GM18858 (cell line): ENCODE data around the gene SIGLEC9.

Experiments
- ATAC-seq: cut with Tn5 transposase; IDR thresholded peaks from one replicate; pipeline ENCODE4 v1.9.1; 2021; ENCODE audit not compliant: unreplicated experiment

SIGLEC9 gene

GRCh38 chr19:51122112-51122981 is 2.4 kb upstream of the SIGLEC9 start:
- ATAC-seq, result no peak

GRCh38 chr19:51123381-51123800 is 1.3 kb upstream of the SIGLEC9 start:
- ATAC-seq, result no peak

GRCh38 chr19:51123802-51124201 is 904 bp upstream of the SIGLEC9 start:
- no peak for ATAC-seq

- no peak for ATAC-seq
Observed at GRCh38 chr19:51124216-51124615, 490 bp upstream of the SIGLEC9 start.

- ATAC-seq, result no peak
Observed at GRCh38 chr19:51125421-51126075, 842 bp downstream of the SIGLEC9 start.

- no peak for ATAC-seq
Observed at GRCh38 chr19:51127032-51127431, 2.3 kb downstream of the SIGLEC9 start.

- ATAC-seq, result no peak
Observed at GRCh38 chr19:51127755-51128154, 3.0 kb downstream of the SIGLEC9 start.

GRCh38 chr19:51128227-51128626 is 3.5 kb downstream of the SIGLEC9 start:
- no peak for ATAC-seq

GRCh38 chr19:51129716-51130115 is 5.0 kb downstream of the SIGLEC9 start:
- ATAC-seq, result no peak

GRCh38 chr19:51131780-51132680 is 7.3 kb downstream of the SIGLEC9 start:
- ATAC-seq, result no peak

GRCh38 chr19:51135004-51135403 is 10.3 kb downstream of the SIGLEC9 start:
- no peak for ATAC-seq

GRCh38 chr19:51135986-51136762 is 11.5 kb downstream of the SIGLEC9 start:
- ATAC-seq, result no peak

GRCh38 chr19:51136851-51137551 is 12.3 kb downstream of the SIGLEC9 start:
- ATAC-seq, result no peak

GRCh38 chr19:51137792-51138425 is 13.2 kb downstream of the SIGLEC9 start:
- ATAC-seq, result no peak

- no peak for ATAC-seq
Observed at GRCh38 chr19:51138549-51138979, 13.9 kb downstream of the SIGLEC9 start.

GRCh38 chr19:51139299-51140014 is 14.8 kb downstream of the SIGLEC9 start:
- ATAC-seq, result no peak

GRCh38 chr19:51140441-51140840 is 15.7 kb downstream of the SIGLEC9 start:
- ATAC-seq, result no peak

- ATAC-seq, result no peak
Observed at GRCh38 chr19:51141181-51141580, 16.5 kb downstream of the SIGLEC9 start.

- ATAC-seq, result no peak
Observed at GRCh38 chr19:51142119-51142518, 17.4 kb downstream of the SIGLEC9 start, which contains the start of gene SIGLEC7. TSS of gene SIGLEC7 (plus strand) at chr19:51142301. CDS start at chr19:51142370, 69 bp downstream.
